GM18861 (cell line): ENCODE measurements around the gene RNF152.
"Not testable (repeated sequence)": the region's sequence is repeated elsewhere in the genome, so short reads cannot be mapped to it uniquely, and the experiment has no call there.

Source experiments
- ATAC-seq: cut with Tn5 transposase; IDR thresholded peaks from one replicate; pipeline ENCODE4 v1.9.1; 2021; ENCODE audit not compliant: unreplicated experiment

RNF152 gene

GRCh38 chr18:61824733-61825363, 68.0 kb downstream of the RNF152 start:
- ATAC-seq, result no peak

GRCh38 chr18:61823595-61823994, 69.2 kb downstream of the RNF152 start:
- ATAC-seq, result no peak

GRCh38 chr18:61822879-61823278, 69.9 kb downstream of the RNF152 start:
- no peak for ATAC-seq

GRCh38 chr18:61821748-61822147, 71.1 kb downstream of the RNF152 start:
- no peak for ATAC-seq

GRCh38 chr18:61820882-61821281, 71.9 kb downstream of the RNF152 start:
- no peak for ATAC-seq

- ATAC-seq, result no peak
These were observed 75.7 kb downstream of the RNF152 start for GRCh38 chr18:61817086-61817485.

GRCh38 chr18:61815885-61816470, 76.8 kb downstream of the RNF152 start:
- ATAC-seq, result no peak

- no peak for ATAC-seq
These were observed 84.5 kb downstream of the RNF152 start for GRCh38 chr18:61808286-61808685.

- ATAC-seq, result no peak
These were observed 89.4 kb downstream of the RNF152 start for GRCh38 chr18:61803393-61803792.

- no peak for ATAC-seq
These were observed 94.9 kb downstream of the RNF152 start for GRCh38 chr18:61797696-61798590.

- no peak for ATAC-seq
These were observed 101.8 kb downstream of the RNF152 start for GRCh38 chr18:61791031-61791430.

- not testable (repeated sequence) for ATAC-seq
These were observed 105.7 kb downstream of the RNF152 start for GRCh38 chr18:61787011-61787670.

- ATAC-seq, result no peak
These were observed 107.2 kb downstream of the RNF152 start for GRCh38 chr18:61785588-61785987.

- no peak for ATAC-seq
These were observed 108.0 kb downstream of the RNF152 start for GRCh38 chr18:61784834-61785233.

- no peak for ATAC-seq
These were observed 110.3 kb downstream of the RNF152 start for GRCh38 chr18:61782545-61782944.

GRCh38 chr18:61776201-61776600, 116.6 kb downstream of the RNF152 start:
- ATAC-seq, result not testable (repeated sequence)

GRCh38 chr18:61774846-61775245, 118.0 kb downstream of the RNF152 start:
- no peak for ATAC-seq

GRCh38 chr18:61772293-61772848, 120.4 kb downstream of the RNF152 start:
- ATAC-seq, result no peak

GRCh38 chr18:61771861-61772260, 120.9 kb downstream of the RNF152 start:
- no peak for ATAC-seq

GRCh38 chr18:61770279-61770678, 122.5 kb downstream of the RNF152 start:
- ATAC-seq, result no peak

GRCh38 chr18:61766266-61766884, 126.4 kb downstream of the RNF152 start:
- no peak for ATAC-seq
